HG02870 (cell line): Measurements from ENCODE around the gene KRTAP11-1.

ENCODE experiments used
- ATAC-seq: cut with Tn5 transposase; IDR thresholded peaks from one replicate; pipeline ENCODE4 v1.9.1; 2021; ENCODE audit warnings: mild to moderate bottlenecking, moderate library complexity; ENCODE audit not compliant: unreplicated experiment

KRTAP11-1 gene, protein sequence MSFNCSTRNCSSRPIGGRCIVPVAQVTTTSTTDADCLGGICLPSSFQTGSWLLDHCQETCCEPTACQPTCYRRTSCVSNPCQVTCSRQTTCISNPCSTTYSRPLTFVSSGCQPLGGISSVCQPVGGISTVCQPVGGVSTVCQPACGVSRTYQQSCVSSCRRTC

DNA sequence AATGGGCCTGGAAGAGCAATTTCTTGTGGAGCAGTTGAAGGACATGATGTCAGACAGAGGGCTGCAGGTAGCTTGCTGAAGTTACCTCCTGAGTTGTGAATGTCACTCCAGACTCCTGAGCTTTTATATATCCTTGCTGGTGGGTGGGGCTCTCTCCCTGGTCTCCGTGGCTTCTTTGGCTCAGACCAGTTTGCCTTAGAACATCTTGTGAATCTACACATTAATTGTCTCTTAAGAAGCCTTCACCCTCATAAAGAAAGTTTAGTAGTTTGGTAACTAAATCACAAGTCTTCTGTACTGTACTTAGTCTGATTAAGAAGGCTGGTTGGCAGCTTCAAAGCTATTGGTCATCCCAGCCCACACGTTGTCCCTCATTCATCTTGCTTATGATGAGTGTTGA, at the start of gene KRTAP11-1:
Gene KRTAP11-1 (minus strand): TSS at position 101 of the 400 bp plus-strand sequence. CDS start 56 bp downstream, at position 45.
- ATAC-seq, result no peak

DNA sequence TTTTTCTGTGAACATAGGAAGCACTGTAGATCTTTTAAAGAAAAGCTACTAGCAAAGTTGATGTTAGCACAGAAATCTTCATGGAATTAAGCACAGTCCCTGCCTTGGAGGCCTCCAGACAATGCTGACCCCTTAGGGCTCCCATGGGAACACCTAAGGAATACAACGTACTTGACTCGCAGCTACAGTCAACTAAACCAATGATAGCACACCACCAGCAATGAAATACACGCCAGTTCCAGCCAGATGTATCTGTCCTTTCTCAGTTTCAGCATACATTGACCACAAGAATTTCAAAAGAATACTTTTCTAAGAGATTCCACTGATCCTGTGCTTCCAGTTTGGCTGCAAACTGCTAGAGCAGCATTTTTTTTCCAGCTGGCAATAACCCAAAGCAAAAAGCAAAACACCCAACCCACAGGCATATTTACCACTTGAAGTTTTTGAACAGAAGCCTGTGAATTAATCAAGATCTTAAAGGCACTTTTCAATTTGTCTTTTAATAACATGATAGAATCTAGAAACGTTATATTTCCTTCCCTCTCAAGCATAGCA, 42.8 kb upstream of the KRTAP11-1 start:
- ATAC-seq, result no peak

DNA sequence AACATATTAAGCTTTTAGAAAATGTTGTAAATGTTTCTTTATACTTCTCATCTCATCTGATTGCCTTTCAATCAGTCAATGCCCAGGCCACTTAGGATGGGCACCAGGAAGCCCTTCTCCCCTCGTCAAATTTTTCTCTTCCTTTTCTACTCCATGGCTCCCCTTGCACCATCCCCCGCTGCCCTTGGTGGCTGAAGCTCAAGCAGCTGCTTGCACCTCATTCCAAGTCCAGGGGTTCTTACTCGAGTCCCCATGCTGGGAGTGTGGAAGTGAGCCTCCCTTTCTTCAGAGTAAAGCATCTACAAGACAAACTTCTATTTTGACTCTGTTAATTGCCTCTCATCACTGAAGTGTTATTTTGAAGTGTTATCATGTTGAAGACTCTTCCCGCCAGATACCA, 39.7 kb upstream of the KRTAP11-1 start:
- no peak for ATAC-seq

DNA sequence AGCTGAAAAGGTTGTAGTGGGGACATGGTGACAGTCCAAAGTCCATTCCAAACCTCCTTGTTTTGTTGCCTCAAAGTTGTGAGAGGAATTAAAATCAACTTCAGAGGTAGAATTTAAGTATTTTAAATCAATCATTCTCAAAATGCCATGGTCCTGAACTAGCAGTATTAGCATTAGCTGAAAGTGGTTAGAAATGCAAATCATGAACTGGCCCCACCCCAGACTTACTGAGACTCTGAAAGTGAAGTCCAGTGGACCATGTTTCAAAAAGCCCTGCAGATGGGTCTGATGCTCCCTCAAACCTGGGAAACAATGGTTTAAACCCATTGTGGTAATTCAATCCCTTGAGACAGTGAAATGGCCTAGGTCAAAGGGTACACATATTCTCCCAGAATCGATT, 36.2 kb upstream of the KRTAP11-1 start:
- ATAC-seq, result no peak

DNA sequence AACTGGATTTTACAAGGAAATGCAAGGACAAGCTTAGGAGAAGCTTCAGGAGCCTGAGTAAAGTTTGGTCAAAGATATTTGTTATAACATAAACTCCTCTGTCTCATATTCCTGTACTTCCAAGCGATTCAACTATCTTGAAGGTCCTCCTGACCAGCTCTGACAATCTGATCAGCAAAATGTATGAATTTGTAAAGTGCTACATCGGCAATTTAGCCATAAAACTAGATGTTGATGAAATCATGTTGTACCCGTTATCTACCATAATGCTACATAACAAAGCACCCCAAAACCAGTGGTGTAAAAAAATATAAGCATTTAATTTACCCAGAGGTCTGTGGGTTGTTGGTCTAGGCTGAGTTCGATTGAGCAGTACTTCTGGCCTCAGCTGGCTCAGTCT, 19.5 kb upstream of the KRTAP11-1 start:
- ATAC-seq, result no peak

DNA sequence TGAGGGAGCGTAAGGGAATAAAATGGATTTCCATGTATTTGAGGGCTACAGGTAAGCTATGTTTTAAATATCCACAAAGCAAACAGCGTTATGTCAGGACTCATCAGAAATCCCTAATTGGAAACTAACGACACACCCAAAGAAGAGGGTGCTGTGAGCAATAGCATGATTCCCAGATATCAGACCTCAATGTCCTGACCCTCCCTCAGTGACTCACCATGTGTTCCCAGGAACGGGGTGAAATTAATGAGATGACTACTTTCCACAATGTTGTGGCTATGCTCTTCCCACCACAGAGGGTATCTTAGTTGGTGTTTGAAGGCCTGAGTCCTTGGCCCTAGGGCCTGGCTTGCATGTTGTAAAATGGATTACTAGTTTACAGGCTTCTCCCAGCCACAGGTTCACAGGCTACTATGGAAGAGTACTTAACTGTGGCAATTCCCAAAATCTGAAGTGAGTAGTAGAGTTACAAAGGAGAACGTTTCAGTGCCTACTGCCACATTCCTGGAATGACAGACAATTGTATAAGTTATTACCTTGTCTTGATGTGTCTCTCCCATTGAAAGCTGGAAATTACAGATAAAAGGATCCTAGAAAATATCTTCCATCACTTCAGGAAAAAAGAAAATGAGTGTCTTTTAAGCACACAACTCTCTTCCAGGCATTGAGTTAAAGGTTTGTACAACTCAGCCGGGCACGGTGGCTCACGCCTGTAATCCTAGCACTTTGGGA, 1.7 kb upstream of the KRTAP11-1 start:
- ATAC-seq, result no peak

DNA sequence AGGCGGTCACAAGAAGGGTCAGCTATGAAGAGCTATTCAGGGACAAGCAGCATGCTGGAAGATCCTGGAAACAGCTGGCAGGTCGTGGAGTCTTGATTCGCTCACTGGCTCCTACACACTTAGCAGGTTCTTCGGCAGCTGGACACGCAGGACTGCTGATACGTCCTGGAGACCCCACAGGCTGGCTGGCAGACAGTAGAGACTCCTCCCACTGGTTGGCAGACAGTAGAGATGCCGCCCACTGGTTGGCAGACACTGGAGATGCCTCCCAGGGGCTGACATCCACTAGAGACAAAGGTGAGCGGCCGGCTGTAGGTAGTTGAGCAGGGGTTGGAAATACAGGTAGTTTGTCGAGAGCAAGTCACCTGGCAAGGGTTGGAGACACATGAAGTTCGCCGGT, 466 bp downstream of the KRTAP11-1 start:
- ATAC-seq, result no peak

DNA sequence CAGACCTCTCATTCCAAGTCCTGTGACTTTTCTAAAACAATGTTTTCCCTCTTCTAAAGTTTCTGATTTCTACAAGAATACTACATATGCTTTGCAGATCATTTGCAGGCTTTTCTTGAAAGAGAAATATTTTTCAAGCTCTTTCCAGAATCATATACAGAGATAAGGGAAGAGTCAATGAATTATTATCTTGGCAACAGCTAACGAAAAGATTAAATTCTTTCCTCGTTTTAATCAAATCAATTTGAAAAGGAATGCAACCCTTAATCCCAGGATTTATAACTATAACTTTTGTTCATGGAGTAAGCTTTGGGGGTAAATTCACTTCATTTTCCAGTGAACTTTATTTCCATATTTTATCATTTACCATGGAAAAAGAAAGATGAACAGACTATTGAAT, 6.9 kb downstream of the KRTAP11-1 start:
- no peak for ATAC-seq

DNA sequence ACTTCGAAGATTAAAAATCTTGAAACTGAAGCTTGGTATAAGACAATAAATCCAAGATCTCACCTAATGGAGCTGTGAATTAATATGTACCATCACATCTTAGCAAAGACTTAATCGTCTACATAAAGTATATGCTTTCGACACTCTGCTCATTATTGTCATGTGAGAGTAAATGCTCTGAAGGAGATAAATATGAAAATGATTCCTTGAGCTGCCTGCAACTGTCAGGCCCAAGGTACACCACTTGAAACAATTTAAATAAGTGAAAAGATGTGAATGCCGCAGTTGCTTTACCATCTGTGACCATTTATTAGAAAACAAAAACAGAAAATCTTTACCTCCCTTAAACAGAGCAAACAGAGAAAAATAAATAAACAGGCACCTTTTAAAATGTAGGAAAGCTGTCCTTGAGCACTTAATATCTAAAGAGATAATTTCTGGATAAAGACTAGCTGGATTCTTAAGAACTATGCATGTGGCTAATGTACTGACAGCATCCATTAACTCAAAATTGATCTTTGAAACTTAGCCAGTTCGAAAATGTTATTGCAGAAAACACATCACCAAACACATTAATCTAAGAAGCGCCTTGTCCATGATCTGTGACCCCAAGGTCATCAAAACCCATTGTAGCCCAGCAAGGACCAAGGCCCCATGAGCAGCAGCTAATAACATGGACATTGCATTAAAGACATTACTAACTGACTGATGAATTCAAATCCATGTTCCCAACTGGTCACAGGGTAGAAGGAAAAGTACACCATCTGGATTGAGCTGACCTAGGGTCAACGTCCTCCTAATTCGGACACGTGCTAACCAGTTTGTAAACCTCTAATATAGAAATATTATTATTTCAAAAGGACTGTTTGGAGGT, 33.5 kb downstream of the KRTAP11-1 start:
- ATAC-seq, result no peak

DNA sequence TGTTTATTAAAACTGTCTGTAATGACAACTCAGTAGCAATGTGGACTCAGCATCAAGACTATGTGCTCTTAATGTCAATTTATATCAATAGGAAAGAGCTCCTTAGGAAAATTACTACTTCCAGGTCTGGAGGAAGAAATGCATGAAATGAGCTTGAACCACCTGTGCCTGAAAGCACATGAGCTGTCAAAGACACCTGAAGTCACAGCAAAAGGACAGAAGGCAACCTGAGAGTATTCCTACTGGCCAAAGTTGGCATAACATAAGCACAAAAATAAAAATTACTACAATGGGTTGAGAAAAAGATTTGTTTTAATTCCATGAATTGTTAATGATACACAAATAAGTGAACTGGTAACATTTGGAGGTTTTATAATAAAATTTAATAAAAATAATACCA, 38.4 kb downstream of the KRTAP11-1 start:
- ATAC-seq, result no peak

DNA sequence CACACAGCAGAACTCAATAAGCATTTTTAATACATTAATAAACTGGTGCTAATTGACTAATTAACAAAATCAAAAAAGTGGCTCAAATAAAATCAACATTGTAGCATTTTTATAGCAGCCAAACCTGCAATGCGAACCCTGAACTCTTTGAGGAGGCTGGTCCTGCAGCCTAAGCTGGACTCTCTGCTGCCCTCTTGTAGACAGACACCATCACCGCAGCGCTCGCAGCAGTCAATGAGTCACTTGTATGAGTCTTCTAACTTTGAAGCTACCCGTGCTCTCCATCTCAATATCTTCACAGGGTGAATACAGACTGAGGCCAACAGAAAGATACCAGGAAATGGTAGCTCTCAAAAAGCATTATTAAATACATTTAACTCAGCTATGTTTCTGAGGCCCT, 42.1 kb downstream of the KRTAP11-1 start:
- ATAC-seq, result no peak

DNA sequence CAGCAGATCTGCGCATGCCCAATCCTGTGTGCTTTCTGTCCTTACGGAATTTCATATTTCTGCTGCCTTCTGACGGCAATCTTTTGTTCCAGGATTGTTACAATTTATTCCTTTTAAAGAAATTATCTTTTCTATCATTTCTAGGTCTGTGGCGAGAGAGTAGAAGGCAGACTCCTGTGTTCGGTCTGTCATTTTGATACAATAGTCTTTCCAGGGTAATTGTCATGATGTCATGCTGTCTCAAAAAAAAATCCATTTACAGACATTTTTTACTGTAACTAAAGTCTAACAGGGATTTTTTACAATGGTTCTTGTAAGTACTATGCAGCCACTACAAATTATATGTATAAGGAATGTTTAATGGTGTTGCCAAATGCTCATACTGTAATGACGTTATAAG, 42.8 kb downstream of the KRTAP11-1 start:
- ATAC-seq, result no peak

DNA sequence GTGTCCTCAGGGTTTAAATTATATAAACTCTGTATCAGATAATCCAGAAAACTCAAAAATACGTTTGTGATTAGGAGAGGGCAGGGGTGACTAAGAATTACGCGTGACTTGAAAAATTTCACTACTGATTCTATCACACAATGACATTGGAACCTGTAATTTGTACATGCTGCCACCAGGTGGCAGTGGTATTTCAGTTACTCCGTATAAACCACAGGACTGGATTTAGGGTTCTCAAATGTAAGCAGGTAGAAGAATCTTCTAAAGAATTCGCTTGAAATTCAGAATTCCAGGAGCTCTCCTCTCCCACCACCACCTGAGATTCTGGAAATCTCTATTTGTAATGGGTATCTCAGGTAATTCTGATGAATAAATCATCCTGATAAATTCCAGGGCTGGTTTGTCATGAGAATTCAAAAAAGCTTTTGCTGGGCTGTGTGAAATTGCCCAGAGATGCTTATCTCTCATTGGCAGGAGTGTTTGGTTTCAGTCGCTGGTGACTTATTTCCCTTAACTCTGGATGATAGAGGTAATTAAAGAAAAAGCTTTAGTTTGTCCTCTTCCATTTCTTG, 50.1 kb downstream of the KRTAP11-1 start:
- no peak for ATAC-seq
